ENCODE results near the gene ELAVL1. TPM values are rescaled to one million over a fixed set of nuclear protein-coding genes. Genes with fewer than 3 reads are reported as not detected.

ELAVL1 gene
- total RNA-seq, 2 experiments from 2014 or later: 143 to 145 TPM

DNA sequence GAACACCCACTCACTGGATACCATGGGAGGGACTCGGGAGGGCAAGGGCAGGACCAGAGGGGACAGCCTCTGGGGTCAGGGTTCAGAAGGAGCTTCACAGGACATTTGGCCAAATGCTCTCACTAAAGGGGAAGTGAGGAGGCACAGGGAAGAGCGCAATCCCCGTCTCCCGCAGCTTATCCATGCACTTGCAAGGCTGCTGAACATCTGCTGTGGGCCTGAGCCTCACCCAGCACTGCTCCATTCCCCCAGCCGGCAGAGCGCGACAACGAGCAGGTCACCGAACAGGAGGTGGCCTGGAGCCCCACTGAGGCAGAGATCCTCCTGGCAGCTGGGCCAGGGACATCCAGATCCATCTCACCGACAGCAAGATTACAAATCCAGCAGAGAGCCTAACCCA lies 23.3 kb downstream of the ELAVL1 start:
- Mint-ChIP-seq H3K36me3 (peaks cover 18% of the 10 kb centered on the region), H3K27me3 (no peaks in the 10 kb centered on the region), H3K9me3 (no peaks in the 10 kb centered on the region), H3K4me3 (no peak overlapping the region), H3K27ac (no peak overlapping the region), H3K4me1 (ENCODE audit: low read depth) (no peaks in the 10 kb centered on the region)
- POLR2A ChIA-PET: no interaction called here
- intact Hi-C loops (cut with micrococcal nuclease): no loop called here
- CTCF ChIA-PET: no interaction called here
- DNase-seq: no peak

DNA sequence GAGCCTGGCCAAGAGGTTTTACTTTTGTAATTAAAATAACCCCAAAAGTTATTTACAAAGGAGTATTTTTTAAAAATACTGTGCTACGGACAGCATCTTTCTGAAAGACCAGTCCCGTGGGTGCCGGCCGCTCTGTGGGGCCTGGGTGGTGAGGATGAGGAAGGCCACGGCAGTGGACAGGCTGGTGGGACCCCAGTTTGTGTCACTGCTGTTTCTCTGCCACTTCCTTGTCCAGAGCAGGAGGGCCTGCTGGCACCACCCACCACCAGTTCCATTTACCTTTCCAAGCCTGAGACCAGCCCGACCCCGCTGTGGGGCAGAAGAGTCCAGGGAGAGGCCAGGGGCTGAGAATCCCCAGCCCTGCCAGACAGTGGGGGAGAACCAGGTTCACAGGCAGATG lies 23.8 kb downstream of the ELAVL1 start:
- H3K36me3 Mint-ChIP-seq: peaks cover 17% of the 10 kb centered on the region

DNA sequence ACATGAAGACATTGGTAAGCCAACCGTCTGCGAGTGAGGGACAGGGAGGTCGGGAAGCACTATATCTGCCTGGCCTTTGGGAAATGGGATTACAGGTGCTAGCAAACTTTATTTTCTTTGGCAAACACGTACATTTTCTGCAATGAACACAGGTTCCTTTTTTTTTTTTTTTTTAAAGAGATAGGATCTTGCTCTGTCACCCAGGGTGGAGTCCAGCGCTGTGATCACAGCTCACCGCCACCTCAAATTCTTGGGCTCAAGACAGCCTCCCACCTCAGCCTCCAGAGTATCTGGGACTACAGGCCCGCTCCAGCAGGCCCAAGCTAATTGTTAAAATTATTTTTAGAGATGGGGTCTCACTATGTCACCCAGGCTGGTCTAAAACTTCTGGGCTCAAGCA lies 24.2 kb downstream of the ELAVL1 start:
- Mint-ChIP-seq H3K4me1 (ENCODE audit: low read depth) (no peaks in the 10 kb centered on the region), H3K36me3 (peaks cover 15% of the 10 kb centered on the region), H3K4me3 (no peak overlapping the region), H3K9me3 (no peaks in the 10 kb centered on the region), H3K27ac (no peak overlapping the region), H3K27me3 (no peaks in the 10 kb centered on the region)
- ChIA-PET CTCF (no interaction called here), POLR2A (no interaction called here)
- intact Hi-C loops (cut with micrococcal nuclease): no loop called here
- DNase-seq: no peak

More for the DNA sequence above, 23.8 kb downstream of the ELAVL1 start:
- Mint-ChIP-seq H3K27me3 (no peaks in the 10 kb centered on the region), H3K9me3 (no peaks in the 10 kb centered on the region), H3K4me1 (ENCODE audit: low read depth) (no peaks in the 10 kb centered on the region), H3K27ac (no peak overlapping the region), H3K4me3 (no peak overlapping the region)
- no peak for DNase-seq
- intact Hi-C loops (cut with micrococcal nuclease): no loop called here
- ChIA-PET CTCF (no interaction called here), POLR2A (no interaction called here)

DNA sequence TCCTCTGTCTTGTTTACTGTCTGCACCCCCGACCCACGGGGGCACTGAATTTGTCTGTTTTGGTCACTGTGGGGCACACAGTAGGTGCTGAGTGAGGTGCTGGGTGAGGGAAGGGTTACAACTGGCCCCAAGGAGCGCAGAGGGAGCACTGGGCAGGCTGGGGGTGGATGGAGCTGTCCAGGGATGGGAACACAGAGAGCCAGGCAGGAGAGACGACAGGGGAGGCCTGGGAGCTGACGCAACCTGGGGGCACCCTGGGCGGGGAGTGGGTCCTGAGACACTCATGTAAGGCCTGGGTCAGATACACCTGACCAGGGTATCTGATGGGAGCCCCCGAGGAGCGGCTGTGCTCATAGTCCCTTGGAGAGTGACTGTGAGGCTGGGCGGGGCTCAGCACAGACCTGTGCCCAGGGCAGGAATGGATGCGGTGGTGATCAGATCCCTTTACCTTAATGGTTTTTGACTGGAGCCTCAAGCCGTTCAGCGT lies 24.8 kb downstream of the ELAVL1 start:
- POLR2A ChIA-PET: no interaction called here
- intact Hi-C loops (cut with micrococcal nuclease): no loop called here

DNA sequence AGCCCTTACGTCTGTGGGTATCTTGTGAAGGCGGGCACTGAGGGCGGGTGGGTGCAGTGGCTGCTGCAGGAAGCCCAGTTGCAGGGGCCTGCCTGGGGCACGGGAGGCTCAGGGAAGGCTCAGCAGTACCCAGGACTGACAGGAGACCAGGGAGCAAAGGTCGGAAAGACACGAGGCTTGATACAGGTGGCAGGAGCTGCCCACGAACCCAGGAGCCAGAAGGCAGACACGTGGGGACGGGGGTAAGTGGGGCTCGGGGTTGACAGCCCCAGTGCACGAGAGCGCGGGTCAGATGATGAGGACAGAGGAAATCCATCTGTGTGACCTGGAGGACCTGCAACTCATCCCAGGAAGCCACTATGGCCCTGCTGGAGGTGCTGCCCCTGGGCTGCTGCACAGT lies 25.3 kb downstream of the ELAVL1 start:
- Mint-ChIP-seq H3K9me3 (no peaks in the 10 kb centered on the region), H3K4me3 (no peak overlapping the region), H3K4me1 (ENCODE audit: low read depth) (no peaks in the 10 kb centered on the region), H3K27me3 (no peaks in the 10 kb centered on the region), H3K36me3 (peaks cover 13% of the 10 kb centered on the region), H3K27ac (no peak overlapping the region)
- DNase-seq: no peak
- ChIA-PET POLR2A (no interaction called here), CTCF (no interaction called here)
- intact Hi-C loops (cut with micrococcal nuclease): no loop called here

More for the DNA sequence above, 24.8 kb downstream of the ELAVL1 start:
- no peak overlapping the region for H3K27ac Mint-ChIP-seq
- peaks cover 12% of the 10 kb centered on the region for H3K36me3 Mint-ChIP-seq
- CTCF ChIA-PET: no interaction called here
- H3K4me1 Mint-ChIP-seq (ENCODE audit: low read depth): no peaks in the 10 kb centered on the region
- no peaks in the 10 kb centered on the region for H3K27me3 Mint-ChIP-seq
- no peak overlapping the region for H3K4me3 Mint-ChIP-seq
- no peak for DNase-seq
- no peaks in the 10 kb centered on the region for H3K9me3 Mint-ChIP-seq

DNA sequence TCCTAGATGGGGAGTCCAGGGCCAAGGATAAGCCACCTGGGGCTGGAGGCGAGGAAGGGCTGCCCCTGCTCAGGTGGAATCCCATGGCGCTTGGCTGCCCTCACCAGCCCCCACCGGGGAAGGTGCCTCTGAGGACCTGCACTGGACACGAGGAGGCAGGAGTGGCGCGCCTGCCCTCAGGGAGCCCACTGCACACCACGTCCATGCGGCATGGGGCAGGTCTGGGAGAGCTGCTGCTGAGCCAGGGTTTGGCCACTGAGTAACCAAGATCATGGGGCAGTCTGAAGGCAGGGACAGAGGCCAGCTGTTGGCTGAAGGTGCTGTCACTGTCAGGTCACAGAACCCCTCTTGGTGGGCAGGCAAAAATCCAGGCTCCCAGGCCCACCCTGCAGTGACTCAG lies 25.9 kb downstream of the ELAVL1 start:
- Mint-ChIP-seq H3K27me3 (no peaks in the 10 kb centered on the region), H3K27ac (no peak overlapping the region), H3K36me3 (peaks cover 11% of the 10 kb centered on the region), H3K4me3 (no peak overlapping the region), H3K4me1 (ENCODE audit: low read depth) (no peaks in the 10 kb centered on the region), H3K9me3 (no peaks in the 10 kb centered on the region)
- intact Hi-C loops (cut with micrococcal nuclease): no loop called here
- ChIA-PET POLR2A (no interaction called here), CTCF (no interaction called here)
- DNase-seq: no peak

DNA sequence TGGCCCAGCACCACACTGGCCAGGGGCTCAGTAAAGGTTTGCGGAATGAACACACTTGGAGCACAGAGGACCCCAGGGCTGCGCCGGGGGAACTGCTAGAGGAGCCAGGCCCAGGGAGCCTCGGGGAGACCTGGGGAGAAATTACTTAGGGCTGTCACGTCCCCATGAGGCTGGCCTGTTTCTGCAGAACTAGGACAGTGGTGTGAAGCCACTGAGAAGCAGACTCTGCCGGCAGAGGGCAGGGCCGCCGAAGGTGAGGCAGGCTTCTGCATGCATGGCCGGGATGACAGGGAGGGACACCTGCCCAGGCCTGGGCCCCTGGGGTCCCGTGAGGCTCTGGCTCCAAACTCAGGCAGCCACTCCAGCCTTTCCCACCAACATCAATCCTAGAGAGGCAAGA lies 26.4 kb downstream of the ELAVL1 start:
- Mint-ChIP-seq H3K27me3 (no peaks in the 10 kb centered on the region), H3K4me3 (no peak overlapping the region), H3K9me3 (no peaks in the 10 kb centered on the region), H3K27ac (no peak overlapping the region), H3K4me1 (ENCODE audit: low read depth) (no peaks in the 10 kb centered on the region), H3K36me3 (peaks cover 15% of the 10 kb centered on the region)
- CTCF ChIA-PET: no interaction called here
- intact Hi-C loops (cut with micrococcal nuclease): no loop called here
- POLR2A ChIA-PET: no interaction called here
- no peak for DNase-seq

DNA sequence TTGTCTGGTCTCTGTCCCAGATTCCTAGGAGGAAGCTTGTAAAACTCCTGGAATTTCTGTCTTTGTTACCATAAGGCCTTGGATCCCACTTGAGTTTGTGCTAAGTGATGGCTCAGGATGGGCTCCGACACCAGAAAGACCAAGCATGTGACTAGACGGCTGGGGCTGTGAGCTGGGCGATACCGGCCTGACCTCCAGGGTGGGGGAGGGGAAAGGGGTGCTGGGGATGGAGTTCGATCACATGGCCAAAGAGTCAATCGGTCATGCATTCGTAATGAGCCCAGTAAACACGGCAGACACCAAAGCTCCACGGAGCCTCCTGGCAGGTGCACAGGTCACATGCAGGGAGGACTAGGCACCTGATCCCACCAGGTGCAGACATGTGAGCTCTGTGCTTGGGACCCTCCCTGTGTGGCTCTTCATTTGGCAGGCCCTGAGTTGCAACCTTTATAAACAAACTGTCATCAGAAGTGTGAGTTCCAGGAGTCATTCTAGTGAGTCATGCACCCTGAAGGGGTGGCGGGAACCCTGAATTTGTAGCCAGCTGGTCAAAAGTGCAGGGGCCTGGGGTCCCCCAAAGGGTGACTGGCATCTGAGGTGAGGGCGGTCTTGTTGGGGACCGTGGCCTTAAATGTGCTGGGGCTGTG lies 27.1 kb downstream of the ELAVL1 start:
- no peaks in the 10 kb centered on the region for H3K27me3 Mint-ChIP-seq
- peaks cover 22% of the 10 kb centered on the region for H3K36me3 Mint-ChIP-seq
- H3K27ac Mint-ChIP-seq: no peak overlapping the region
- H3K9me3 Mint-ChIP-seq: no peaks in the 10 kb centered on the region
- ChIA-PET POLR2A (no interaction called here), CTCF (no interaction called here)
- no peak overlapping the region for H3K4me3 Mint-ChIP-seq
- intact Hi-C loops (cut with micrococcal nuclease): no loop called here
- H3K4me1 Mint-ChIP-seq (ENCODE audit: low read depth): no peaks in the 10 kb centered on the region
- DNase-seq: no peak

DNA sequence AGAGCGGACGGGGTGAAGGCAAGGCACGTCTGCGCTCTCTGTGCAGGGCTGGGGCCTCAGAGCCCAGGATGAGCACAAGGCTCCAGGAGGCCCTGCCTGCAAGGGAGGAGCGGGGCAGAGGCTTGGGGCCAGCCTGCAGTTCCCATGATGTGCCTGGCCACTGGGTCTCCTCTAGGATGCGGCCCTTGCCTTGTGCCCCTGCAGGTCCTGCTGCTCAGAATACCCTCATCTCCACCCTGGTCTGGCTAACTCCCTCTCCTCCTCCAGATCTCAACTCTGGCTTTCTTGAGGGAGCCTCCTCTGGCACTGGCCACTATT lies 27.8 kb downstream of the ELAVL1 start:
- Mint-ChIP-seq H3K27ac (no peak overlapping the region), H3K4me3 (no peak overlapping the region), H3K27me3 (no peaks in the 10 kb centered on the region), H3K4me1 (ENCODE audit: low read depth) (no peaks in the 10 kb centered on the region), H3K9me3 (no peaks in the 10 kb centered on the region), H3K36me3 (peaks cover 22% of the 10 kb centered on the region)
- ChIA-PET POLR2A (no interaction called here), CTCF (no interaction called here)
- no peak for DNase-seq
- intact Hi-C loops (cut with micrococcal nuclease): no loop called here

DNA sequence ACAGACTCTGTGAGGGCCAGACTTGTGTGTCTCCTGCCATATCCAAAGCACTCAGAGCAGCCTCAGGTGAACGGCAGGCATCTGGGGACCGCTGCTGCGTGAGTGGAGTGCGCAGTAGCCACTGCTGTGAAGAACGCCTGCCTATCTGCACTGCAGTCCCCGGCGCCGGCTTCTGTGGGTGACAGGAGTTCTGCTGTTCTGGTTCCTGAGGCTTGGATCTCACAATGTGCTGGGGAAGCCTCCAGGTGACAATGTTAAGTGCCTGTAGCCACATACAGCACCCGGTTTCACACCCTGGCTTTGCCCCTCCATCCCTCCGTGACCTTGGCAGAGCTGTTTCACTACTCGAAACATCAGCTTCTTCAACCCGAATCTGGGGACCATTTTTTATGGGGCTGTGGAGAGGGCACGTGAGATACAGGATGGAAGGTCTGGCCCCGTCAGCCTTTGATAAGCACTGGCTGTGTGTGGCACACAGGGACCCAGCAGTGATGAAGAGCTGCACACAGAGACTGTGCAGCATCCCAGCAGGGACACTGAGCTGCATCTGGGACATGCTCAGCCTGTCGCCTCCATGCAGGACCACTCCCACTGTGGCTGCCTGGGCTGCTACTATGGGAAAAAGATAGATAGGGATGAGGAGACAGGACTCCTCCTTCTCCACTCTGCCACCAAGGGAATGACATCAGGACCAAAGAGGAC lies 28.3 kb downstream of the ELAVL1 start:
- H3K4me3 Mint-ChIP-seq: no peak overlapping the region
- no peaks in the 10 kb centered on the region for H3K4me1 Mint-ChIP-seq (ENCODE audit: low read depth)
- POLR2A ChIA-PET: no interaction called here
- intact Hi-C loops (cut with micrococcal nuclease): no loop called here
- H3K27me3 Mint-ChIP-seq: no peaks in the 10 kb centered on the region
- H3K27ac Mint-ChIP-seq: no peak overlapping the region
- H3K36me3 Mint-ChIP-seq: peaks cover 21% of the 10 kb centered on the region
- no peaks in the 10 kb centered on the region for H3K9me3 Mint-ChIP-seq
- CTCF ChIA-PET: no interaction called here
- no peak for DNase-seq

DNA sequence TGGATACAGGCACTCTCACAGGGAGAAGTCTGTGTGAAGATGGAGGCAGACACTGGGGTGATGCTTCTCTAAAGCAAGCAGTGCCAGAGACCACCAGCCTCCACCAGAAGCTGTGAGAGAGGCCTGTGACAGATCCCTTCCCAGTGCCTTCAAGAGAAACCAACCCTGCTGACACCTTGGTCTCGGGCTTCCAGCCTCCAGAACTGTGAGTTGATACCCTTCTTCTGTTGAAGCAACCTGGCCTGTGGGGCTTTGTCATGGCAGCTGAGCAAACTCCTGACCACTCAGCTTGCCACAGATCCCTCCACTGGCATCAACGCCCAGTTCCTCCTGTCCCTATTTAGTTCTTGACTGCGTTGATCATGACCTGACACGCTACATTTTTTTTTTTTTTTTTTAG lies 29.0 kb downstream of the ELAVL1 start:
- no peak for DNase-seq
- POLR2A ChIA-PET: interaction anchor here (0.7 kb wide), 1 partner anchor 44 kb away, joined by 3 read pairs; no protein-coding TSS in a partner anchor
- no peaks in the 10 kb centered on the region for H3K27me3 Mint-ChIP-seq
- no peak overlapping the region for H3K27ac Mint-ChIP-seq
- peaks cover 21% of the 10 kb centered on the region for H3K36me3 Mint-ChIP-seq
- CTCF ChIA-PET: no interaction called here
- no peaks in the 10 kb centered on the region for H3K4me1 Mint-ChIP-seq (ENCODE audit: low read depth)
- no peaks in the 10 kb centered on the region for H3K9me3 Mint-ChIP-seq
- no peak overlapping the region for H3K4me3 Mint-ChIP-seq
- intact Hi-C loops (cut with micrococcal nuclease): no loop called here

DNA sequence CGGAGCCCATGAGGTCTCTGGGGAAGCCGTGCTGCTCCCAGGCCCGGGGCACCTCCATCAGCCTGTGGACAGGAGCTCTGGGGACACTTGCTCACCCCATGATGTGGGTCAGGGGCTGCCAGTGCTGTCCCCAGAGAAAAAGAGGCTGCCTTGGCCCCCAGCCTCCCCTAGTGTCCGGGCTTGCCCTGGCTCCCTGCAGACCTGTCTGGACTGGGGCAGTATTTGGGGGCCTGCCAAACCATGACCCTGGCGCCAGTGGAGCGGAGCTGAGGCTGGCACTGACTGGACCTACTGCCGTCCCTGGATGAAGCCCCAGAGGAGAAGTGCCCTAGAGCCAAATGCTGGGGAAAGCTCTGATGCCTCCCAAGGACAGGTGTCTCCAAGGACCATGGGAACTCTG lies 30.4 kb downstream of the ELAVL1 start:
- Mint-ChIP-seq H3K9me3 (no peaks in the 10 kb centered on the region), H3K36me3 (peaks cover 15% of the 10 kb centered on the region), H3K27ac (no peak overlapping the region), H3K4me3 (no peak overlapping the region), H3K27me3 (no peaks in the 10 kb centered on the region), H3K4me1 (ENCODE audit: low read depth) (no peaks in the 10 kb centered on the region)
- DNase-seq: no peak
- ChIA-PET POLR2A (no interaction called here), CTCF (no interaction called here)
- intact Hi-C loops (cut with micrococcal nuclease): no loop called here

DNA sequence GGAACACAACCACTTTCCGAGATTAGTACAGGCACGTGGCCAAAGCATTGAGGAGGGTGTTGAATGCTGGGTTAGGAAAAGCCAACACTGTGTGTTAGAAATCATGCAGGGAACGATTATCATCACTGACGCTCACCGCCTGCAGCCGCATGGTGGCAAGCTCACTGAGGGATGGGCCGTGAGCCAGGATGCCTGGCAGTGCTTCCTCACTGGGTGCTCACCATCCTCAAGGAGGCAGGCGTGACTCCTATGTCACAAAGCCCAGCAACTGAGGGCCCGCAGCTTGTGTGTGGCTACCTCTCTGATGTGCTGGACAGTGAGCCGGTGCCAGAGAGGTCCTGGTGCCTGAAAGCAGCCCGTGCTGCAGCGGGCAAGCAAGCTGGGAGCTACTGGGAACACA lies 31.6 kb downstream of the ELAVL1 start:
- no peak for DNase-seq
- no peak overlapping the region for H3K4me3 Mint-ChIP-seq
- H3K9me3 Mint-ChIP-seq: no peaks in the 10 kb centered on the region
- peaks cover 13% of the 10 kb centered on the region for H3K36me3 Mint-ChIP-seq
- POLR2A ChIA-PET: no interaction called here
- intact Hi-C loops (cut with micrococcal nuclease): no loop called here
- H3K4me1 Mint-ChIP-seq (ENCODE audit: low read depth): no peaks in the 10 kb centered on the region
- CTCF ChIA-PET: no interaction called here
- no peaks in the 10 kb centered on the region for H3K27me3 Mint-ChIP-seq
- no peak overlapping the region for H3K27ac Mint-ChIP-seq
